Measurements from ENCODE around the gene ITPK1.

DNA sequence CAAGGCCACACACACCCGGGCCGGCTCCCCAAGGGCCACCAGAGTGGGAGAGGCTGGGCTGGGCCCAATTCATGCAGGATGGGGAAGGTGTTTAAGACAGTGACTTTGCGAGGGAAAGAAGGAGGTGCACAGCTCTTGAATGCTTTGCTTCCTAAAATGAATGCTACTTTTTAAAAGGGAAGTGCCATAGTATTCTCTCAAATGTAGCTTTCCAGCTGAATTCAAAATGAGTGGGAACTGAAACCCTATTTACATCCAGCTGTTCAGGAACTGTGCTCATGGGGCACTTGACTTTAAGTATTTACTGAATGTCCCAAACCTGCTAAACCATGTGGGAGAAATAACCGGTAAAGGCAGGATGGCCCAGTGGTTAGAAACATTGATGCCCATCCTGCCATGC, 7.6 kb downstream of the ITPK1 start:
- TF ChIP-seq POLR2A (IDR thresholded peaks at IDR 0.05; ENCODE audit: low read depth), result no peak
- no peak for TF ChIP-seq CTCF (IDR thresholded peaks at IDR 0.05)

Measured in esophagus muscularis mucosa (tissue), 3 donors.